ENCODE results near the gene ELL.

The ELL gene

GRCh38 chr19:18538115-18538514 lies 16.2 kb upstream of the ELL start:
- TF ChIP-seq CTCF (IDR thresholded peaks at IDR 0.05; ENCODE audit: low read depth, low read length) (no peak), EZH2phosphoT487 (IDR thresholded peaks at IDR 0.05; ENCODE audit: low read depth) (no peak)
- H3K4me2 ChIP-seq (ENCODE audit: low read length), result no peak overlapping the region
- H3K36me3 ChIP-seq (replicated peaks; ENCODE audit: low read depth, low read length), result peaks cover 53% of the 10 kb centered on the region
- H3K27ac ChIP-seq (ENCODE audit: low read length), result no peak overlapping the region
- no peak overlapping the region for H2AFZ ChIP-seq (ENCODE audit: low read depth, low read length)
- H3K27me3 ChIP-seq (ENCODE audit: low read depth, low read length), result no peaks in the 10 kb centered on the region
- H4K20me1 ChIP-seq (ENCODE audit: insufficient read depth, low read length), result peaks cover under 1% of the 10 kb centered on the region; the same call in 1 of the 2 replicates
- H3K4me1 ChIP-seq (ENCODE audit: low read length), result peaks cover 8% of the 10 kb centered on the region
- peaks cover 20% of the 10 kb centered on the region for H3K79me2 ChIP-seq (ENCODE audit: low read length)
- no peak overlapping the region for H3K4me3 ChIP-seq (ENCODE audit: low read length)
- H3K9me3 ChIP-seq (ENCODE audit: insufficient read depth, low read length), result no peaks in the 10 kb centered on the region
- no peak overlapping the region for H3K9ac ChIP-seq (ENCODE audit: low read length)

- Histone ChIP-seq H3K79me2 (ENCODE audit: low read length) (peaks cover 14% of the 10 kb centered on the region), H3K36me3 (replicated peaks; ENCODE audit: low read depth, low read length) (peaks cover 60% of the 10 kb centered on the region), H3K4me2 (ENCODE audit: low read length) (no peak overlapping the region), H3K27ac (ENCODE audit: low read length) (no peak overlapping the region), H4K20me1 (ENCODE audit: insufficient read depth, low read length) (peaks cover 5% of the 10 kb centered on the region; the same call in 1 of the 2 replicates), H2AFZ (ENCODE audit: low read depth, low read length) (no peak overlapping the region), H3K4me3 (ENCODE audit: low read length) (no peak overlapping the region), H3K27me3 (ENCODE audit: low read depth, low read length) (no peaks in the 10 kb centered on the region), H3K9me3 (ENCODE audit: insufficient read depth, low read length) (no peaks in the 10 kb centered on the region), H3K9ac (ENCODE audit: low read length) (no peak overlapping the region), H3K4me1 (ENCODE audit: low read length) (peaks cover 7% of the 10 kb centered on the region)
- TF ChIP-seq EZH2phosphoT487 (IDR thresholded peaks at IDR 0.05; ENCODE audit: low read depth) (no peak), CTCF (IDR thresholded peaks at IDR 0.05; ENCODE audit: low read depth, low read length) (no peak)
These were observed 15.6 kb upstream of the ELL start for GRCh38 chr19:18537431-18537830.

GRCh38 chr19:18536475-18536874 lies 14.6 kb upstream of the ELL start:
- Histone ChIP-seq H3K9ac (ENCODE audit: low read length) (no peak overlapping the region), H3K4me3 (ENCODE audit: low read length) (no peak overlapping the region), H4K20me1 (ENCODE audit: insufficient read depth, low read length) (peaks cover 5% of the 10 kb centered on the region; the same call in 1 of the 2 replicates), H3K9me3 (ENCODE audit: insufficient read depth, low read length) (no peaks in the 10 kb centered on the region), H3K36me3 (replicated peaks; ENCODE audit: low read depth, low read length) (peaks cover 66% of the 10 kb centered on the region), H3K27me3 (ENCODE audit: low read depth, low read length) (no peaks in the 10 kb centered on the region), H2AFZ (ENCODE audit: low read depth, low read length) (no peak overlapping the region), H3K27ac (ENCODE audit: low read length) (no peak overlapping the region), H3K79me2 (ENCODE audit: low read length) (peaks cover 5% of the 10 kb centered on the region; the same call in 1 of the 2 replicates), H3K4me1 (ENCODE audit: low read length) (no peaks in the 10 kb centered on the region), H3K4me2 (ENCODE audit: low read length) (no peak overlapping the region)
- TF ChIP-seq CTCF (IDR thresholded peaks at IDR 0.05; ENCODE audit: low read depth, low read length), result no peak
- no peak for TF ChIP-seq EZH2phosphoT487 (IDR thresholded peaks at IDR 0.05; ENCODE audit: low read depth)

- TF ChIP-seq CTCF (IDR thresholded peaks at IDR 0.05; ENCODE audit: low read depth, low read length) (no peak), EZH2phosphoT487 (IDR thresholded peaks at IDR 0.05; ENCODE audit: low read depth) (no peak)
- Histone ChIP-seq H2AFZ (ENCODE audit: low read depth, low read length) (no peak overlapping the region), H3K27ac (ENCODE audit: low read length) (no peak overlapping the region)
These were observed 11.2 kb upstream of the ELL start for GRCh38 chr19:18533058-18533457.

More at GRCh38 chr19:18533058-18533457, 11.2 kb upstream of the ELL start:
- Histone ChIP-seq H3K79me2 (ENCODE audit: low read length) (no peaks in the 10 kb centered on the region), H4K20me1 (ENCODE audit: insufficient read depth, low read length) (peaks cover 5% of the 10 kb centered on the region; the same call in 1 of the 2 replicates), H3K27me3 (ENCODE audit: low read depth, low read length) (no peaks in the 10 kb centered on the region), H3K4me2 (ENCODE audit: low read length) (no peak overlapping the region), H3K9ac (ENCODE audit: low read length) (no peak overlapping the region), H3K36me3 (replicated peaks; ENCODE audit: low read depth, low read length) (peaks cover 45% of the 10 kb centered on the region), H3K4me3 (ENCODE audit: low read length) (no peak overlapping the region), H3K4me1 (ENCODE audit: low read length) (no peaks in the 10 kb centered on the region), H3K9me3 (ENCODE audit: insufficient read depth, low read length) (no peaks in the 10 kb centered on the region)
